Panc1 (cell line): ENCODE data around the gene UPF2. TPM values are rescaled to one million over a fixed set of nuclear protein-coding genes. Genes with fewer than 3 reads are reported as not detected.

ENCODE experiments used
- ATAC-seq: fragments of 200-7000 bp; cut with Tn5 transposase; 2 replicates; pipeline ENCODE4 v1.9.1; 2020; ENCODE audit warnings: mild to moderate bottlenecking, moderate library complexity
- BruUV-seq: library from RNA; stranded (reverse); fragments of 400-500 nt; replicated peaks from 2 replicates; lab custom pipeline; 2021; lab: Mats Ljungman, UMichigan
- CTCF ChIA-PET: fragments of 300-600 bp; sonication (Branson Sonifier 250); formaldehyde crosslinking; loops from one replicate; lab custom pipeline; 2022; ENCODE audit warnings: antibody characterized with exemption; lab: Charles Lee
- POLR2A ChIA-PET: fragments of 300-600 bp; sonication (Branson Sonifier 250); formaldehyde crosslinking; loops from one replicate; lab custom pipeline; 2022; ENCODE audit warnings: antibody characterized with exemption; lab: Charles Lee
- DNase-seq: peaks from one replicate; pipeline ENCODE4 v3.0.0-alpha.2; 2010; ENCODE audit warnings: low read depth, low spot score
- H3K27ac ChIP-seq: 2 replicates; pipeline ENCODE4 v1.5.1; 2011; ENCODE audit warnings: mild to moderate bottlenecking, low read length, inconsistent platforms
- H3K27me3 ChIP-seq: fragments of 200-500 bp; sonication (Bioruptor generic); 2 replicates; pipeline ENCODE4 v1.6.0; 2014; ENCODE audit warnings: low read length, inconsistent platforms; ENCODE audit not compliant: control insufficient read depth, insufficient read depth
- H3K36me3 ChIP-seq: fragments of 200-500 bp; sonication (Bioruptor generic); 2 replicates; pipeline ENCODE4 v1.5.1; 2014; ENCODE audit warnings: inconsistent platforms, mild to moderate bottlenecking, low read length, moderate library complexity; ENCODE audit not compliant: control insufficient read depth, insufficient read depth
- H3K4me1 ChIP-seq: 2 replicates; pipeline ENCODE4 v1.5.1; 2011; ENCODE audit warnings: inconsistent platforms, mild to moderate bottlenecking, low read length, moderate library complexity; ENCODE audit not compliant: control insufficient read depth, insufficient read depth
- H3K4me3 ChIP-seq, 2 experiments: 2 replicates each; pipeline ENCODE4 v1.5.1; 2011 to 2012; ENCODE audit warnings: low read depth in 2 of 2, low read length in 2 of 2, mild to moderate bottlenecking in 2 of 2, inconsistent platforms in 1 of 2, moderate library complexity in 1 of 2
- H3K9me3 ChIP-seq: fragments of 200-500 bp; sonication (Bioruptor generic); 2 replicates; pipeline ENCODE4 v1.5.1; 2014; ENCODE audit warnings: low read depth, mild to moderate bottlenecking, inconsistent platforms, low read length, moderate library complexity; ENCODE audit not compliant: control insufficient read depth, insufficient read depth
- CTCF ChIP-seq: fragments of 450-650 bp; IDR thresholded peaks from 2 replicates; pipeline ENCODE4 v1.5.1; 2017; ENCODE audit warnings: mild to moderate bottlenecking
- POLR2AphosphoS5 ChIP-seq: IDR thresholded peaks from 2 replicates; pipeline ENCODE4 v1.6.1; 2012; ENCODE audit warnings: mild to moderate bottlenecking, low read depth, low read length, moderate library complexity
- REST ChIP-seq, 2 experiments: IDR thresholded peaks; 2 replicates each; pipeline ENCODE4 v1.6.1; 2011 to 2012; ENCODE audit warnings: low read depth in 2 of 2, control low read depth in 1 of 2, low read length in 1 of 2, mild to moderate bottlenecking in 1 of 2, moderate library complexity in 1 of 2; ENCODE audit not compliant: insufficient read depth in 1 of 2
- SIN3A ChIP-seq: IDR thresholded peaks from 2 replicates; pipeline ENCODE4 v1.6.1; 2012; ENCODE audit warnings: low read depth, mild to moderate bottlenecking, low read length, moderate library complexity, borderline replicate concordance; ENCODE audit not compliant: insufficient read depth
- TCF7L2 ChIP-seq: IDR thresholded peaks from 2 replicates; pipeline ENCODE4 v1.6.1; 2011; ENCODE audit warnings: mild to moderate bottlenecking, low read depth, low read length, inconsistent platforms
- in situ Hi-C: cut with HindIII; loops from 2 replicates; pipeline ENCODE4 v1.10.0; 2016; ENCODE audit warnings: low sequenced_read_pairs, low pct_unique_long_range_greater_than_20kb
- intact Hi-C: fragments of 100-400 bp; cut with micrococcal nuclease; formaldehyde crosslinking; loops from one replicate; pipeline ENCODE4 v1.10.0; 2022; ENCODE audit not compliant: unreplicated experiment
- total RNA-seq: library from RNA; stranded (reverse); gene quantifications from one replicate; pipeline ENCODE4 v1.2.1, GENCODE V29; 2021; ENCODE audit not compliant: unreplicated experiment

Gene UPF2
- total RNA-seq, 1 experiment from 2014 or later: 19.1 TPM

GRCh38 chr10:12022580-12023257, 19.9 kb downstream of the UPF2 start:
- no TSS peak for BruUV-seq
- in situ Hi-C loops: no loop called here
- H3K9me3 ChIP-seq: no peaks in the 10 kb centered on the region
- TF ChIP-seq SIN3A: no peak
- TF ChIP-seq POLR2AphosphoS5: no peak
- no peak for TF ChIP-seq CTCF
- TF ChIP-seq TCF7L2: no peak
- TF ChIP-seq REST (IDR thresholded peaks at IDR 0.05; ENCODE audit: insufficient read depth in 1 of 2, low read depth in 2 of 2, low read length in 1 of 2): no peak
- DNase-seq (no peak), ATAC-seq (no peak)
- H3K4me3 ChIP-seq: no peak overlapping the region
- H3K4me1 ChIP-seq: no peaks in the 10 kb centered on the region
- H3K27me3 ChIP-seq: no peaks in the 10 kb centered on the region
- intact Hi-C loops: no loop called here
- H3K36me3 ChIP-seq: peaks cover 4% of the 10 kb centered on the region; the same call in 1 of the 2 replicates
- ChIA-PET CTCF (no interaction called here), POLR2A (no interaction called here)
- no peak overlapping the region for H3K27ac ChIP-seq

GRCh38 chr10:12020574-12020973, 22.0 kb downstream of the UPF2 start:
- TSS peak; percentile 45 for BruUV-seq
- H3K27ac ChIP-seq: no peak overlapping the region

More at GRCh38 chr10:12020574-12020973, 22.0 kb downstream of the UPF2 start:
- ChIA-PET POLR2A (no interaction called here), CTCF (no interaction called here)
- ATAC-seq (no peak), DNase-seq (no peak)
- Histone ChIP-seq H3K27me3 (no peaks in the 10 kb centered on the region), H3K4me1 (no peaks in the 10 kb centered on the region), H3K9me3 (no peaks in the 10 kb centered on the region), H3K36me3 (no peaks in the 10 kb centered on the region), H3K4me3 (no peak overlapping the region)
- intact Hi-C loops: no loop called here
- TF ChIP-seq CTCF: no peak
- TF ChIP-seq TCF7L2: no peak
- TF ChIP-seq POLR2AphosphoS5: no peak
- no peak for TF ChIP-seq REST (IDR thresholded peaks at IDR 0.05; ENCODE audit: insufficient read depth in 1 of 2, low read depth in 2 of 2, low read length in 1 of 2)
- TF ChIP-seq SIN3A: no peak
- in situ Hi-C loops: no loop called here
